ENCODE data around the gene CHRNA5.
"Not testable (repeated sequence)": the region's sequence is repeated elsewhere in the genome, so short reads cannot be mapped to it uniquely, and the experiment has no call there.

Gene CHRNA5

GRCh38 chr15:78550194-78550593 lies 15.1 kb upstream of the CHRNA5 start:
- Mint-ChIP-seq H3K27ac (no peak overlapping the region), H3K27me3 (no peaks in the 10 kb centered on the region), H3K36me3 (peaks cover 16% of the 10 kb centered on the region), H3K4me3 (no peak overlapping the region), H3K9me3 (no peaks in the 10 kb centered on the region), H3K4me1 (no peaks in the 10 kb centered on the region)
- ATAC-seq (ENCODE audit: low read depth) = no peak
- no peak for DNase-seq (ENCODE audit: low spot score in 2 of 2)

DNA sequence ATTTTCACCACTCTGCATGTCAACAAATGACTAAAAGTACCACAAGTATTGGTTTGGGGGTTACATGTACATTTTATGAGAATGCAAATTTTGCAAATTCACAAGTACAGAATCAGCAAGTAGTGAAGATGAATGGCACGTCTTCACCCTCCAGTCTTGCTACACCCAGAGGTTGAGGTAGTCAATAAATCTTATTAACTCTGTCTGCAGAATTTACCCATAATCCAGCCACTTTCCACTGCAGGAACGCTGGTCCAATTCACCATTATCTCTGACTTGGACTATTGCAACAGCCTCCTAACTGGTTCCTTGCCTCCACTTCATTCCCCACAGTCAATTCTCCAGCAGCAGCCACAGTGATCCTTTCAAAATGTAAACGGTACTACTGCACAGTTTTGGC lies 14.5 kb upstream of the CHRNA5 start:
- no peak for ATAC-seq (ENCODE audit: low read depth)

DNA sequence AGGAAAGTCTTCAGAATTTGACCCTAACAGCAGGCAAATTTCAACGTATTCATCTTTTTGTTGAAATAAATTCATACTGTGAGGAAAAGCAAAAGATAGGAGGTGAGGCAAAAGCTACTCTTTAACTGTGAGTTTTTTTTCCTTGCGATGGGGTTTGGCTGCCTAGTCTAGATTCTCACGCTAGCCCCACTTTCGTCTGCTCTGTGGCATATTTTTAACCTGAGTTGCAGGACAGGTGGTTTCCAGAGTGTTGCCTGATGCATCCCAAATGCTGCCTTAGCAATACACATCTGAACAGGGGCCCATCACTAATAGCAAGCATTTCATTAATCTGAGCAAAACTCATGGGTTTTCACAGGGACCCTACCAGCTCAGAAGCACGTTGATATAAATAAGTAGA lies 13.4 kb upstream of the CHRNA5 start:
- Mint-ChIP-seq H3K27me3 (no peaks in the 10 kb centered on the region), H3K36me3 (peaks cover 16% of the 10 kb centered on the region), H3K27ac (no peak overlapping the region), H3K4me3 (no peak overlapping the region), H3K4me1 (peaks cover 2% of the 10 kb centered on the region), H3K9me3 (no peaks in the 10 kb centered on the region)
- DNase-seq (ENCODE audit: low spot score in 2 of 2) = no peak
- no peak for ATAC-seq (ENCODE audit: low read depth)

More for the DNA sequence above, 14.5 kb upstream of the CHRNA5 start:
- Mint-ChIP-seq H3K36me3 (peaks cover 16% of the 10 kb centered on the region), H3K9me3 (no peaks in the 10 kb centered on the region), H3K4me3 (no peak overlapping the region), H3K27me3 (no peaks in the 10 kb centered on the region), H3K27ac (no peak overlapping the region), H3K4me1 (no peaks in the 10 kb centered on the region)
- no peak for DNase-seq (ENCODE audit: low spot score in 2 of 2)

GRCh38 chr15:78552597-78552996 lies 12.7 kb upstream of the CHRNA5 start:
- Mint-ChIP-seq H3K27ac (no peak overlapping the region), H3K9me3 (no peaks in the 10 kb centered on the region), H3K4me1 (peaks cover 2% of the 10 kb centered on the region), H3K36me3 (peaks cover 16% of the 10 kb centered on the region), H3K27me3 (peaks cover 1% of the 10 kb centered on the region), H3K4me3 (no peak overlapping the region)
- ATAC-seq (ENCODE audit: low read depth) (no peak), DNase-seq (ENCODE audit: low spot score in 2 of 2) (no peak)

- not testable (repeated sequence) for H3K9me3 Mint-ChIP-seq; H3K4me3 Mint-ChIP-seq; H3K27ac Mint-ChIP-seq; H3K4me1 Mint-ChIP-seq; ATAC-seq (ENCODE audit: low read depth); H3K36me3 Mint-ChIP-seq; DNase-seq (ENCODE audit: low spot score in 2 of 2)
- peaks cover 11% of the 10 kb centered on the region for H3K27me3 Mint-ChIP-seq
Observed at GRCh38 chr15:78560201-78560600, 5.1 kb upstream of the CHRNA5 start.

GRCh38 chr15:78561490-78561889 lies 3.8 kb upstream of the CHRNA5 start:
- DNase-seq (ENCODE audit: low spot score in 2 of 2) = no peak
- peaks cover 15% of the 10 kb centered on the region for H3K27me3 Mint-ChIP-seq
- H3K4me1 Mint-ChIP-seq = peaks cover 12% of the 10 kb centered on the region
- H3K36me3 Mint-ChIP-seq = no peaks in the 10 kb centered on the region
- no peak for ATAC-seq (ENCODE audit: low read depth)
- H3K9me3 Mint-ChIP-seq = no peaks in the 10 kb centered on the region
- no peak overlapping the region for H3K27ac Mint-ChIP-seq
- no peak overlapping the region for H3K4me3 Mint-ChIP-seq

GRCh38 chr15:78563092-78563491 lies 2.2 kb upstream of the CHRNA5 start:
- Mint-ChIP-seq H3K4me1 (peaks cover 19% of the 10 kb centered on the region), H3K27me3 (peaks cover 21% of the 10 kb centered on the region), H3K4me3 (no peak overlapping the region), H3K9me3 (no peaks in the 10 kb centered on the region), H3K27ac (no peak overlapping the region), H3K36me3 (no peaks in the 10 kb centered on the region)
- no peak for ATAC-seq (ENCODE audit: low read depth)
- no peak for DNase-seq (ENCODE audit: low spot score in 2 of 2)

GRCh38 chr15:78564743-78565096 lies 600 bp upstream of the CHRNA5 start:
- peak overlapping the region; percentile 74 for H3K27ac Mint-ChIP-seq
- H3K36me3 Mint-ChIP-seq = no peaks in the 10 kb centered on the region
- H3K27me3 Mint-ChIP-seq = peaks cover 21% of the 10 kb centered on the region
- DNase-seq (ENCODE audit: low spot score in 2 of 2) (peak in 1 of 2 donors; percentile 13), ATAC-seq (ENCODE audit: low read depth) (no peak)
- peaks cover 19% of the 10 kb centered on the region for H3K4me1 Mint-ChIP-seq
- H3K9me3 Mint-ChIP-seq = no peaks in the 10 kb centered on the region
- H3K4me3 Mint-ChIP-seq = peak overlapping the region; percentile 98

DNA sequence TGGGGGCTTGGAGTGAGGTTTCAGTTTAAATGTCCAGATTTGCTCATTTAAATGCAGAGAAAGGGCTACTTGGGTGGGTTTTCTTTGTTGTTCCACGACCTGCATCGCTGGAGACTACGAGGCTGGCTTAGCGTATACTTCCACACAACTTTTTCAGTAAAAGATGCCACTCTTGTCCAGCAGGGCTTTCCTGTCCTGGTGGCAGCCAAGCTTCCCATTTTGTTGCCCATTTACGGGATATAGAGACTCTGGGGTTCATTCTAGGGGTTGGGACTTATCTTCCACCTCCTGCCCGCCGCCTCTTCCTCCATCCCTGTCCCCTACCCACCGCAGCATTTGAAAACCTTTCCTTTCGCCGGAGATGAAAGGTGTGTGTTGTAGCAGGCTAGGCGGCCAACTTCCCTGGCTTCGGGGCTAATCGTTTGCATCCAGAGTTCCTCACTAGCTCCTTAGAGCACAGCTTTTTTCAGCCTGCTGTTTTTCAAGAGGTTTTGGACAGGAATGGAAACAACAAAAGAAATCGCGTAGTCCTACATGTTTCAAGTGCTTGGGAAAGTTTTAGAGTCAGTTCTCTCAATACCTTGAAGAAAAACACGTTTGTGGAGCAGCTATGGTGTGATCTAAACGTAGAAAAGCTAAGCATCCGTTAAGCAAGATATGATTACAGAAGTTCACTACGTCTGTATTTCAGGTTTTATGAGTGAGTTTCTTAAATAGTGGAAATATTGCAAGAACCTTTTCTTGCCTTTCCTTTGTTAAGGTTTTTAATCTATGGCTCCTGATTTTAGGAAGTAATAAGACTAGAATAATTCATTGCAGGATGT lies 843 bp downstream of the CHRNA5 start:
- ATAC-seq (ENCODE audit: low read depth) (no peak), DNase-seq (ENCODE audit: low spot score in 2 of 2) (no peak)
- Mint-ChIP-seq H3K27me3 (peaks cover 21% of the 10 kb centered on the region), H3K4me3 (peak overlapping the region; percentile 98), H3K4me1 (peaks cover 19% of the 10 kb centered on the region), H3K9me3 (no peaks in the 10 kb centered on the region), H3K36me3 (no peaks in the 10 kb centered on the region), H3K27ac (no peak overlapping the region)

DNA sequence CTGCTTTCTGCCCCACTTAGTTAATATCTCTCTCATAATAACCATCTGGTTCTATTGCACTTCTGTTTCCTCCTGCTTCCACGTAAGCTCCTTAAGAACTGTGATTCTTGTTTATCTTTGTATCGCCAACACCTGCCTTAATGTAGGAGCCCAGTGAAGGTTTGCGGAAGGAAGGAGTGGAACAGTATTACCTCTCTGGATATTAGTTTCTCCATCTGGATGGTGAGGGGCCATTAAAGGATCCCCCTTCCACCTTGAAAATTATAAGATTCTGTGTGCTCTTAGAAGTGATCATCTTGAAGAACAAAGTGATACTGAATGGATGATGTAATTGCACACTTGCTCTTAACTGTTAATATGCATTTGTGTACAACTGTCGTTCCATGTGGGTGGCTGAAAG lies 2.2 kb downstream of the CHRNA5 start:
- Mint-ChIP-seq H3K9me3 (no peaks in the 10 kb centered on the region), H3K4me3 (no peak overlapping the region)
- no peak for ATAC-seq (ENCODE audit: low read depth)

DNA sequence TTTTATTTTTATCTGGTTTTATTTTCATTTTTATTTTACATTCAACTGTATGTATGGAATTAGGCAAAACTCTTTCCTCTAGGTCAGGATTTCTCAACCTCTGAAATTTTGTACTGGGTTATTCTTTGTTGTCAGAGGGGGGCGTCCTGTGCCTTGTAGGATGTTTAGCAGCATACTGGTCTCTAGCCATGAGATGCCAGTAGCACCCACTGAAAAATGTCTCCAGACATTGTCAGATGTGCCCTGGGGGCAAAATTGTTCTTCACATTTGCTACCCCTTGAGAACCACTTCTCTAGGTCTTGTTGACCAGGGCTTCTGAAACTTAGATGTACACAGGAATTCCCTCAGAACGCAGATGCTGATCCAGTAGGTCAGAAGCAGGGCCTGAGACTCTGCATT lies 5.4 kb downstream of the CHRNA5 start:
- Mint-ChIP-seq H3K9me3 (no peaks in the 10 kb centered on the region), H3K4me3 (no peak overlapping the region), H3K36me3 (no peaks in the 10 kb centered on the region)

More for the DNA sequence above, 2.2 kb downstream of the CHRNA5 start:
- peaks cover 16% of the 10 kb centered on the region for H3K27me3 Mint-ChIP-seq
- no peaks in the 10 kb centered on the region for H3K36me3 Mint-ChIP-seq
- no peak overlapping the region for H3K27ac Mint-ChIP-seq
- peaks cover 19% of the 10 kb centered on the region for H3K4me1 Mint-ChIP-seq
- no peak for DNase-seq (ENCODE audit: low spot score in 2 of 2)

DNA sequence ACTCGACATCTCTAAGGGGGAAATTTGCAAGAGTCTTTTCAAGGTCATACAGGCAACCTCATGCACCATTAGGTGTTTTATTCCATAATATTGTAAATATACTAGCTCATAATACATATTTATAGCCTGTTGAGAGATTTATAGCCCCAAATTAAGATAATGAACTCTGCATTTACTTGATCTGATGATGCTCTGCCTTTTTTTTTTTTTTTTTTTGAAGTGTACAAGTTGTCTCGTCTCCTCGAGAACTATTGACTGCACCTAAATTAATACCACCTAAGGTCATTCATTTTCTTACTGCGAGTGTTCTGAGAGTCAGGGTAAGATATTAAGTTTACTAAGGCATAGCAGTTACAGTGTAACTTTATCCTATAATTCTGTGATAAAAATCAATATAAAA lies 6.1 kb downstream of the CHRNA5 start:
- H3K36me3 Mint-ChIP-seq = no peaks in the 10 kb centered on the region
- DNase-seq (ENCODE audit: low spot score in 2 of 2) (no peak), ATAC-seq (ENCODE audit: low read depth) (no peak)
- H3K4me3 Mint-ChIP-seq = no peak overlapping the region
- H3K9me3 Mint-ChIP-seq = no peaks in the 10 kb centered on the region
- peaks cover 15% of the 10 kb centered on the region for H3K27me3 Mint-ChIP-seq
- no peak overlapping the region for H3K27ac Mint-ChIP-seq
- H3K4me1 Mint-ChIP-seq = peaks cover 8% of the 10 kb centered on the region

More for the DNA sequence above, 5.4 kb downstream of the CHRNA5 start:
- ATAC-seq (ENCODE audit: low read depth) = no peak
- Mint-ChIP-seq H3K27me3 (peaks cover 16% of the 10 kb centered on the region), H3K27ac (no peak overlapping the region), H3K4me1 (peaks cover 12% of the 10 kb centered on the region)
- no peak for DNase-seq (ENCODE audit: low spot score in 2 of 2)

GRCh38 chr15:78573416-78573815 lies 8.1 kb downstream of the CHRNA5 start:
- Mint-ChIP-seq H3K27ac (no peak overlapping the region), H3K4me1 (no peaks in the 10 kb centered on the region), H3K27me3 (peaks cover 6% of the 10 kb centered on the region), H3K36me3 (no peaks in the 10 kb centered on the region), H3K9me3 (no peaks in the 10 kb centered on the region), H3K4me3 (no peak overlapping the region)
- ATAC-seq (ENCODE audit: low read depth) = no peak
- no peak for DNase-seq (ENCODE audit: low spot score in 2 of 2)

GRCh38 chr15:78574944-78575343 lies 9.6 kb downstream of the CHRNA5 start:
- no peak overlapping the region for H3K4me3 Mint-ChIP-seq
- H3K27me3 Mint-ChIP-seq = peaks cover 6% of the 10 kb centered on the region
- H3K36me3 Mint-ChIP-seq = no peaks in the 10 kb centered on the region
- H3K9me3 Mint-ChIP-seq = no peaks in the 10 kb centered on the region
- H3K4me1 Mint-ChIP-seq = no peaks in the 10 kb centered on the region
- H3K27ac Mint-ChIP-seq = no peak overlapping the region
- no peak for ATAC-seq (ENCODE audit: low read depth)
- DNase-seq (ENCODE audit: low spot score in 2 of 2) = no peak

- no peak overlapping the region for H3K4me3 Mint-ChIP-seq
- H3K27ac Mint-ChIP-seq = no peak overlapping the region
- no peaks in the 10 kb centered on the region for H3K9me3 Mint-ChIP-seq
- H3K4me1 Mint-ChIP-seq = no peaks in the 10 kb centered on the region
- no peak for DNase-seq (ENCODE audit: low spot score in 2 of 2)
- peaks cover 2% of the 10 kb centered on the region for H3K36me3 Mint-ChIP-seq
- H3K27me3 Mint-ChIP-seq = peaks cover 8% of the 10 kb centered on the region
- no peak for ATAC-seq (ENCODE audit: low read depth)
Observed at GRCh38 chr15:78597583-78597982, 32.3 kb downstream of the CHRNA5 start.
